IMR-90 (cell line): ENCODE data around the gene CLASP1. TPM values are rescaled to one million over a fixed set of nuclear protein-coding genes. Genes with fewer than 3 reads are reported as not detected.

Experiments used
- ATAC-seq: fragments of 200-7000 bp; cut with Tn5 transposase; 2 replicates; pipeline ENCODE4 v1.9.1; 2020; ENCODE audit warnings: low read depth, mild to moderate bottlenecking, moderate library complexity
- BruUV-seq: library from RNA; stranded (reverse); fragments of 400-500 nt; replicated peaks from 2 replicates; lab custom pipeline; 2021; lab: Mats Ljungman, UMichigan
- CTCF ChIA-PET: fragments of 300-600 bp; formaldehyde crosslinking; extraction: SDS; loops from one replicate; lab custom pipeline; 2021; ENCODE audit warnings: antibody characterized with exemption; lab: Yijun Ruan, JAX
- POLR2A ChIA-PET: fragments of 300-600 bp; sonication (Branson Sonifier 250); formaldehyde crosslinking; loops from one replicate; lab custom pipeline; 2022; ENCODE audit warnings: antibody characterized with exemption; ENCODE audit not compliant: unreplicated experiment; lab: Charles Lee
- DNase-seq: peaks from one replicate; pipeline ENCODE4 v3.0.0; 2013
- H2AFZ ChIP-seq: replicated peaks from 2 replicates; pipeline ENCODE3; 2013; ENCODE audit warnings: low read length, mild to moderate bottlenecking; ENCODE audit not compliant: poor library complexity
- H2AK5ac ChIP-seq: 2 replicates; pipeline ENCODE4 v1.6.1; 2013; ENCODE audit warnings: low read depth, low read length, inconsistent platforms
- H2AK9ac ChIP-seq: replicated peaks from 2 replicates; pipeline ENCODE3; 2013; ENCODE audit warnings: mild to moderate bottlenecking, low read depth, low read length, moderate library complexity; ENCODE audit not compliant: poor library complexity
- H2BK120ac ChIP-seq: 2 replicates; pipeline ENCODE4 v1.6.1; 2013; ENCODE audit warnings: low read depth, low read length, inconsistent platforms
- H2BK15ac ChIP-seq: 3 replicates; pipeline ENCODE4 v1.6.1; 2013; ENCODE audit warnings: low read depth, low read length, inconsistent platforms
- H2BK20ac ChIP-seq: 2 replicates; pipeline ENCODE4 v1.6.1; 2013; ENCODE audit warnings: low read depth, mild to moderate bottlenecking, inconsistent platforms, low read length, moderate library complexity
- H2BK5ac ChIP-seq: 2 replicates; pipeline ENCODE4 v1.6.1; 2013; ENCODE audit warnings: mild to moderate bottlenecking, low read depth, low read length, inconsistent platforms; ENCODE audit not compliant: poor library complexity, severe bottlenecking
- H3K14ac ChIP-seq: replicated peaks from 2 replicates; pipeline ENCODE4 v1.6.1; 2013; ENCODE audit warnings: low read depth, low read length, inconsistent platforms
- H3K18ac ChIP-seq: 2 replicates; pipeline ENCODE4 v1.6.1; 2013; ENCODE audit warnings: low read depth, low read length, control low read depth
- H3K23ac ChIP-seq: 2 replicates; pipeline ENCODE4 v1.6.1; 2013; ENCODE audit warnings: low read depth, low read length, inconsistent platforms
- H3K27ac ChIP-seq: 2 replicates; pipeline ENCODE4 v1.5.1; 2013; ENCODE audit warnings: mild to moderate bottlenecking, control low read depth, low read length; ENCODE audit not compliant: insufficient read depth
- H3K27me3 ChIP-seq: 2 replicates; pipeline ENCODE4 v1.6.1; 2013; ENCODE audit warnings: low read length; ENCODE audit not compliant: control insufficient read depth, insufficient read depth
- H3K36me3 ChIP-seq: 2 replicates; pipeline ENCODE4 v1.6.1; 2013; ENCODE audit warnings: low read length, mixed read lengths; ENCODE audit not compliant: control insufficient read depth, insufficient read depth
- H3K4ac ChIP-seq: 2 replicates; pipeline ENCODE4 v1.6.1; 2013; ENCODE audit warnings: low read depth, low read length, inconsistent platforms
- H3K4me1 ChIP-seq: 2 replicates; pipeline ENCODE4 v1.6.1; 2013; ENCODE audit warnings: low read length, mixed read lengths; ENCODE audit not compliant: control insufficient read depth, insufficient read depth
- H3K4me2 ChIP-seq: 2 replicates; pipeline ENCODE4 v1.6.1; 2013; ENCODE audit warnings: low read depth, mild to moderate bottlenecking, control low read depth, low read length, moderate library complexity
- H3K4me3 ChIP-seq: 2 replicates; pipeline ENCODE4 v1.5.1; 2013; ENCODE audit warnings: low read depth, mild to moderate bottlenecking, control low read depth, low read length, moderate library complexity; ENCODE audit not compliant: insufficient read depth
- H3K56ac ChIP-seq: 2 replicates; pipeline ENCODE4 v1.6.1; 2013; ENCODE audit warnings: low read length, inconsistent platforms; ENCODE audit not compliant: insufficient read depth; ENCODE audit errors: extremely low read depth
- H3K79me1 ChIP-seq, 2 experiments: 2 replicates each; pipeline ENCODE4 v1.6.1; 2013; ENCODE audit warnings: low read length in 2 of 2, inconsistent platforms in 1 of 2, low read depth in 1 of 2
- H3K9ac ChIP-seq: 2 replicates; pipeline ENCODE4 v1.6.1; 2013; ENCODE audit warnings: low read depth, low read length, control low read depth
- H3K9me1 ChIP-seq: 2 replicates; pipeline ENCODE4 v1.6.1; 2013; ENCODE audit warnings: low read length, inconsistent platforms; ENCODE audit not compliant: insufficient read depth
- H3K9me3 ChIP-seq: 2 replicates; pipeline ENCODE4 v1.6.1; 2013; ENCODE audit warnings: low read length; ENCODE audit not compliant: control insufficient read depth, insufficient read depth
- H4K20me1 ChIP-seq: 2 replicates; pipeline ENCODE4 v1.6.1; 2013; ENCODE audit warnings: low read length, inconsistent platforms; ENCODE audit not compliant: insufficient read depth
- H4K5ac ChIP-seq: 2 replicates; pipeline ENCODE4 v1.6.1; 2013; ENCODE audit warnings: mild to moderate bottlenecking, low read depth, low read length, control low read depth
- H4K8ac ChIP-seq, 2 experiments: 2 replicates each; pipeline ENCODE4 v1.6.1; 2013; ENCODE audit warnings: low read depth in 2 of 2, low read length in 2 of 2, control low read depth in 1 of 2, inconsistent platforms in 1 of 2
- H4K91ac ChIP-seq: 2 replicates; pipeline ENCODE4 v1.6.1; 2013; ENCODE audit warnings: low read depth, low read length, inconsistent platforms; ENCODE audit not compliant: insufficient read depth
- CEBPB ChIP-seq: IDR thresholded peaks from 2 replicates; pipeline ENCODE4 v1.6.1; 2012; ENCODE audit warnings: low read depth, low read length, improper control_type of control experiment
- CHD1 ChIP-seq: IDR thresholded peaks from 2 replicates; pipeline ENCODE4 v1.6.1; 2012; ENCODE audit warnings: low read depth, low read length, improper control_type of control experiment
- CTCF ChIP-seq: conservative IDR thresholded peaks from 2 replicates; pipeline ENCODE4 v1.5.1; 2012; ENCODE audit warnings: mild to moderate bottlenecking, low read depth, low read length, improper control_type of control experiment
- ELK1 ChIP-seq: fragments of 150-350 bp; IDR thresholded peaks from 2 replicates; pipeline ENCODE4 v1.6.1; 2016; ENCODE audit warnings: low read depth, mild to moderate bottlenecking, low read length, moderate library complexity, borderline replicate concordance
- MAFK ChIP-seq: IDR thresholded peaks from 2 replicates; pipeline ENCODE4 v1.6.1; 2012; ENCODE audit warnings: low read depth, low read length, improper control_type of control experiment
- MXI1 ChIP-seq: IDR thresholded peaks from 2 replicates; pipeline ENCODE4 v1.6.1; 2012; ENCODE audit warnings: low read depth, mild to moderate bottlenecking, low read length, moderate library complexity, borderline replicate concordance
- RAD21 ChIP-seq: IDR thresholded peaks from 2 replicates; pipeline ENCODE4 v1.6.1; 2012; ENCODE audit warnings: low read length, improper control_type of control experiment
- RCOR1 ChIP-seq: IDR thresholded peaks from 2 replicates; pipeline ENCODE4 v1.6.1; 2012; ENCODE audit warnings: mild to moderate bottlenecking, low read length, improper control_type of control experiment; ENCODE audit not compliant: insufficient replicate concordance
- RFX5 ChIP-seq: IDR thresholded peaks from 2 replicates; pipeline ENCODE4 v1.8.0; 2012; ENCODE audit warnings: low read depth, mild to moderate bottlenecking, low read length, moderate library complexity
- USF2 ChIP-seq: fragments of 150-350 bp; IDR thresholded peaks from 2 replicates; pipeline ENCODE4 v1.6.1; 2017; ENCODE audit warnings: mild to moderate bottlenecking, antibody characterized with exemption, low read length, low read depth
- WGBS, 2 experiments: methylation state at CpG; one replicate each; pipeline versions ENCODE4 v1.1.5 to v1.1.7; 2013; ENCODE audit warnings: missing lambda C conversion rate in 2 of 2; ENCODE audit not compliant: insufficient read length in 1 of 2; ENCODE audit errors: extremely low coverage in 2 of 2; 5-methylcytosine and 5-hydroxymethylcytosine counted together
- dilution Hi-C: fragments of 300-500 bp; cut with HindIII; formaldehyde crosslinking; loops from one replicate; pipeline ENCODE4 v1.14.3; 2018; ENCODE audit warnings: low sequenced_read_pairs; ENCODE audit not compliant: unreplicated experiment
- in situ Hi-C: fragments of 300-500 bp; cut with MboI; formaldehyde crosslinking; loops from 3 replicates; pipeline ENCODE4 v1.14.3; 2019; ENCODE audit warnings: low sequenced_read_pairs, inconsistent platforms, mixed read lengths
- intact Hi-C: fragments of 100-400 bp; cut with micrococcal nuclease; formaldehyde crosslinking; loops from 2 replicates; pipeline ENCODE4 v1.10.0; 2022
- polyA plus RNA-seq, 3 experiments: library from polyadenylated mRNA; depleted of rRNA; stranded (reverse); fragments of >200 nt; gene quantifications; 2 replicates each; pipeline ENCODE4 v1.2.3, GENCODE V29; 2012; ENCODE audit warnings: low replicate concordance in 1 of 3
- total RNA-seq: library from RNA; depleted of rRNA; stranded (reverse); fragments of >200 nt; gene quantifications from 2 replicates; pipeline ENCODE4 v1.2.3, GENCODE V29; 2012

Gene CLASP1
- total and polyA plus RNA-seq, 2 of the 4 experiments (the other 2 are of a cell fraction), result 12.3 to 33.7 TPM

DNA sequence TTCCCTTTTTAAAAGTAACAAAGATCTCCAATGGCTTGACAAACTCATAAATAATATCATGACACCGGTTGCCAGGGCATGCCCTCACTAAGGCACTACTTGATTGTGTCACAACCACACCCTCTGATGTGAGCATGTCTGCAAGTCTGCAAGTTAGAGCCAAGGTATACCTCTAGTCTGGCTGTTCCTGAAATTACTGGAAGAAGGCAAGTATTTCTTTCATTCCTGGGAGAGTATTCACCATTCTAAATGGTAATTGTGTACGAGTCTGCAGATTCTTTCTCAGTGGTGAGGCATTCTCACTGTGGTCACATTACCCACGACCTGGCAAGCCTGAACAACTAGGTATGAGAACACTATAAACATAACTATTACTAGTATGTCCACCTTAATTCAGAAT, 144.3 kb downstream of the CLASP1 start:
- DNase-seq (peak; percentile 87), ATAC-seq (peak; percentile 61)
- 0 out of 4 replicates have a peak overlapping the region, but pooled peaks of 1 of the 2 experiments have one; percentile 12 for H4K8ac ChIP-seq
- H4K20me1 ChIP-seq, result peaks cover 18% of the 10 kb centered on the region; the same call in 1 of the 2 replicates
- H3K27me3 ChIP-seq, result no peaks in the 10 kb centered on the region
- peak overlapping the region; percentile 91 for H2BK5ac ChIP-seq
- H3K36me3 ChIP-seq, result peaks cover 2% of the 10 kb centered on the region
- peak overlapping the region; percentile 2; the same call in 1 of the 2 replicates for H4K91ac ChIP-seq
- H3K4me1 ChIP-seq, result peaks cover 17% of the 10 kb centered on the region
- no peak for TF ChIP-seq MXI1
- TF ChIP-seq CEBPB, result peak; percentile 49; the same call in 1 of the 2 replicates
- TF ChIP-seq RCOR1, result no peak
- TF ChIP-seq CHD1, result no peak
- TF ChIP-seq ELK1, result no peak
- TF ChIP-seq MAFK, result peak; percentile 70
- 0 out of 2 replicates have a peak, but pooled peaks have one; percentile 12 for TF ChIP-seq USF2
- TF ChIP-seq RAD21, result no peak
- TF ChIP-seq RFX5, result no peak
- TF ChIP-seq CTCF, result no peak
- no peak overlapping the region for H3K18ac ChIP-seq
- H4K5ac ChIP-seq, result no peak overlapping the region
- dilution Hi-C loops, result no loop called here
- intact Hi-C loops, result loop anchor here (5.0 kb wide), 1 partner anchor 78 kb away; no protein-coding TSS in a partner anchor
- H2AK5ac ChIP-seq, result peak overlapping the region; percentile 50; the same call in 1 of the 2 replicates
- in situ Hi-C loops, result no loop called here
- CTCF ChIA-PET, result interaction anchor here (1.1 kb wide), 1 partner anchor 54 kb away, joined by 3 read pairs; no protein-coding TSS in a partner anchor
- peaks cover 14 to 52% of the 10 kb centered on the region in 2 experiments for H3K79me1 ChIP-seq
- peak overlapping the region; percentile 46 for H2AFZ ChIP-seq
- peak overlapping the region; percentile 54 for H2BK20ac ChIP-seq
- H3K4me3 ChIP-seq, result no peak overlapping the region
- H3K4me2 ChIP-seq, result peak overlapping the region; percentile 74; the same call in 1 of the 2 replicates
- no peak overlapping the region for H3K56ac ChIP-seq
- H3K9me1 ChIP-seq, result peaks cover 21% of the 10 kb centered on the region
- no CpG with 5 or more reads among the region's 3 CpGs for WGBS, 2 experiments
- H3K27ac ChIP-seq, result no peak overlapping the region
- H2BK120ac ChIP-seq, result peak overlapping the region; percentile 61
- 0 out of 2 replicates have a peak overlapping the region, but pooled peaks have one; percentile 34 for H3K14ac ChIP-seq
- peak overlapping the region; percentile 55 for H3K4ac ChIP-seq
- H3K23ac ChIP-seq, result peak overlapping the region; percentile 43; the same call in 1 of the 2 replicates
- no peak overlapping the region for H2AK9ac ChIP-seq
- POLR2A ChIA-PET, result no interaction called here
- BruUV-seq, result no TSS peak
- peak overlapping the region; percentile 16; the same call in 2 of the 3 replicates for H2BK15ac ChIP-seq
- no peaks in the 10 kb centered on the region for H3K9me3 ChIP-seq
- H3K9ac ChIP-seq, result no peak overlapping the region
